HUDEP-2 (cell line): Measurements from ENCODE around the gene AZU1.

Experiments used
- DNase-seq, 76 experiments: peaks; one replicate each; lab custom pipeline; 2025; ENCODE audit not compliant: unreplicated experiment in 76 of 76; lab: John Stamatoyannopoulos, UW

AZU1 gene

DNA sequence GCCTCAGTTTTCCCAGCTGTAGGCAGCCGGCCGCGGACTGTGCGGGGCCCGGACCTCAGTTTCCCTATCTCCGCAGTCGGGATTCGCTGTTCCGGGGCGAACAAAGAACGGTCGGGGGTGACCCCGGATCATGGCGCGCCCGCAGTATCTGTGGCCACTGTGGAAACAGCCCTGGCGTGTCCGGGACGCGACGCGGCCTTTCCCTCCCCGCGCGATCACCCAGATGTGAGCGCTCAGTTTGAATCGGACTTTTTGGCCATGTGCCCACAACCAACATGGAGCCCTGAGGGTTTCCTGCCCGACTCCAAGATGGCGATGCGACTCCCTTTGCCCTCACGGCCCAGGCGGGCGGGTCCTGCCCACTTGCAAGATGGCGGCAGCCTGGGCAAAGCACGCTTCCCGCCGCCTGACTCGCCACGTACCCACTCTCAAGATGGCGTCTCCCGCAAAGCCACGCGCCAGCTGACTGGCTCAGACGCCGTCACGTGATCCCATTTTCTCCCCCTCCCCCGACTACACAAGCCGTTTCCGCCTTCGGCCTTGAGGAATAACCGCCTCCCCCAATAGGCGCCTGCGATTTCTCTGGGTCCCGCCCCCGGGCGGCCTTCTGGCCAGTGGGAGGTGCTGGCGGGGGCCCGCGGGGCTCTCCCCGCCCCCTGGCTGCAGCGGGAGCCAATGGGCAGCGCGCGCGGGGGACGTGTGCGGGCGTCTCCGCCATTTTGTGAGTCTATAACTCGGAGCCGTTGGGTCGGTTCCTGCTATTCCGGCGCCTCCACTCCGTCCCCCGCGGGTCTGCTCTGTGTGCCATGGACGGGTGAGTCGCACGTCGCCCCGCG is 30.7 kb upstream of the AZU1 start, which contains the start of gene PTBP1:
PTBP1 (plus strand) TSS at position 761 of the 836 bp plus-strand sequence; CDS start at position 807, 46 bp downstream.
- peak in 75 of 76 experiments; percentile 97 to 100 (median 100) for DNase-seq

DNA sequence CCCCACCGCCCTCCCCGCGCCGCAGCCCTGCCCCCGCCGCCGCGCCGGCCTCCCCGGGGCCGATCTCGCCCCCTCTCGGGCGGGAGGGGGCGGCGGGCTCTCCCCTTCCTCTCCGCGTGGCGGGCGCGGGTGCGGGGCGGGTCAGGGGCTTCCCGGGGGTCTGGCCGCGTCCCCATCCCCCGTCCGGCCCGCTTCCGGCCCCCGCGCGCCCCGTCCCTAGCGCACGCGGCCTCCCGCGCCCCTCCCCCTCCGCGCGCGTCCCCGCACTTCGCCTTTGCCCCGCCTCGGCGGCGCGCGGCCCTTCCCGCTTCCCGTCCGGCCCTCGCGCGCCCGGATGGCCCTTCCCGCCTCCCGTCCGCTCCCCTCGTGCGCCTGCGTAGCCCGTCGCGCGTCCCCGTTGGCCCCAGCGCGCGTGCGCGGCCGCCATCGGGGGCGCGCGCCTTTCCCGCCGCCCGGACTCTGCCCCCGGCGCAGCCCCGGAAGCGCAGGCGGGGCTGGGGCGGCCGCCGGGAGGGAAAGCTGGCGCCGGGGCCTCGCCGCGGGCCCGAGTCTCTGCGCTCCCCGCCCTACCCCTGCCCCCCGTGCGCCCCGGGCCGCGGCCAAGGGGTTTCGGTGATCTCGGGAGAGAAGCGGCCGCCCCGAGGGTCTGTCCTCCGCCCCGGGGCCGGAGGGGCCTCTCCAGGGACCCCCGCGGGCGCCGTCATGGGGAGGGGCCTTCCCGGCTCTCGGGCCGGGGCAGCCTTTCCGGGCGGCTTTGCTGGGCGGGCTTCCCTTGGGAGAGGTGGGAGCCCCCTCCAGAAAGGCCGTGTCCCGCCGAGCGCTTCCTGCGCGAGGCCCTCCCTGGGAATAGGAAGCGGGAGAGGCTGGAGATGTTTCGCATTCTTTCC is 29.9 kb upstream of the AZU1 start:
- DNase-seq: peak in 71 of 76 experiments; percentile 28 to 92 (median 88)

DNA sequence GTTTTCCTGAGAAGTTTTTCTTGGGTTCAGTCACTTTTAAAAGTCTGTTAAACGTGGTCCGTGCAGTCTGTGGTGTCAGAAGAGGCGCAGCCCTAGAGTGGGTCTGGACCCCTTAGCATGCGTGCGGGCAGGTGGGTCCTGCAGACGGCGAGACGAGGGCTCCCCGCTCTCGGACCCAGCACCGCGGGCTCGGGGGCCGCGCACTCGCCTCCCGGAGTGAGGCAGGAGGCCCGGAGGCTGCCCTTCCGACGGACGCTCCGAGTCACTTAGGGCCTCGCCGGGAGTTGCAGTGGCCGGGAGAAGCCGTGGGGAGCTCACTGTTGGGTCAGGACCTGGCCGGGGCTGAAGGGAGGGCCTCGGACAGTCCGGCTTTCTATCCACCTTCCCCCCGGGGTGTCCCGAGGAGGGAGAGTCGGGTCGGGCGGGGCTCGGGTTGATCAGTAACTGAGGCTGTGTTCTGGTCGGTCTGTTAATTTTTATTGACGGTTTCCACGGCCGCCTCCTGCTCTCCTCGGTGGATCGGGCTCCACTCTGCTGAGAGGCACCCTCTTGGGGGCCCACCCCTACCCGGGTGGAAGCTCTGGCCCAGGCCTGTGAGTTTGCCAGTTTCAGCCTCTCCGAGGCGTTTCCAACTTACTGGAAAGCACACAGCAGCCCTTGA is 29.1 kb upstream of the AZU1 start:
- DNase-seq: peak in 15 of 76 experiments; percentile 26 to 58 (median 44)

GRCh38 chr19:799076-799881 is 28.4 kb upstream of the AZU1 start:
- peak in 34 of 76 experiments; percentile 25 to 63 (median 44) for DNase-seq

DNA sequence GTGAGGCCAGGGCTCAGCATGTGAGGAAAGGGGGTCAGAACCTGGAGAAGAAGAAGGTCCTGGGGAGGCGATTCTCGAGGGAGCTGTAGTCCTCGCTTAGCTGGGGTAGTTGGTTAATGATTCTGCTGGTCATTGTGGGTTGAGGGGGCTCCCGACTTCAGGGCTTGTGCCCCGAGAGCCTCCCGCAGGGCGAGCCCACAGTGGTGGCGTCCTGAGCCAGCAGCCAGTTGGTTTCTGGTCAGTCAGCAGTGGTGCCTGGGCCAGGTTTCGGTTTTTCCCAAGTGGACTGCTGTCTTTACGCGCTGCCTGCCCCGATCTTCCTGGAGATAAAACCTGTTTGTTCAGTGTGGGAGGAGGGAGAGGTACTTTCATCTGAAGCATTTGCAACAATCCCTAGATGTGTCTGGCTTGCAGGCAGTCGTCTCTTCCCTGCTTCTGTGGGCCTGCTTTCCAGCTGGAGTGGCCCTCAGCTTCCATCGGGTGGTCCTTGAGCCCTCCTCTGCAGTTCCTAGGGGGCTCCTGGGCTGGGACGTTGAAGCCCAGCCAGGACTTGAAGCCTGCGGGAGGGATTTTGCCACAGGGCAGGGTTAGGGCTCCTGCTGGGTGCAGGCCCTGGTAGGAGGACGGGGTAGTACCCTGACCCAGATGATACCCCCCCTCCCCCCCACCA is 27.1 kb upstream of the AZU1 start:
- peak in 15 of 76 experiments; percentile 18 to 54 (median 37) for DNase-seq

GRCh38 chr19:801030-801860 is 26.4 kb upstream of the AZU1 start:
- DNase-seq: peak in 68 of 76 experiments; percentile 42 to 92 (median 80)

DNA sequence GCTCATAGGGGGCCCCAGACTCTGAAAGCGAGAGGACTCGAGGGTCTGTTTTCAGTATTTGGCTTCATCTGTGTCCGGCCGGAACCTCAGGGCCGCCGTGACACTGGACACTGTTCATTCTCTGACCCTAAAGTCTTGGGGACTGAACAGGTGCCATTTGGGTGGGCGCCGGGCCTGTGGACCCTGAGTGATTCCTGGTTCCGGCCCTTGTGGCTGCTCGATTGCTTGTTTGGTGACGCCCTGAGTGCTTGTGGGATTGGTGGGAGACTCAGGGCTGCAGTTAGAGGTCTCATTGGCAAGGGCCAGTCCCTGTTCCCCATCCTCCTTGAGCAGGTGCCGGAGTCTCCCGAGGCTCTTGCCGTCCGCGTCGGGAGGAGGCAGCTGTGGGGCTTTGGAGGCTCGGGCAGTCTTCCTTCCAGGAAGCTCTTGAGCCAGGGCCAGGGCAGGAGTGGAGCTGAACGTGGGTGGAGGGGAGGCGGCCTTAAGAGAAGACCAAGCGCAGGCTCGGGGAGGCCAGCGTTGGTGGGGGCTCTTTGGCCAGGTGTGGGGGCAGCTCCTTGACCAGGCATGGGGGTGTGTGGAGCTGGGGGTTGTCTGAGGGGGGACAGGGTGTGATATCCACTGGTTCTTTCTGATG is 25.7 kb upstream of the AZU1 start:
- no peak for DNase-seq

DNA sequence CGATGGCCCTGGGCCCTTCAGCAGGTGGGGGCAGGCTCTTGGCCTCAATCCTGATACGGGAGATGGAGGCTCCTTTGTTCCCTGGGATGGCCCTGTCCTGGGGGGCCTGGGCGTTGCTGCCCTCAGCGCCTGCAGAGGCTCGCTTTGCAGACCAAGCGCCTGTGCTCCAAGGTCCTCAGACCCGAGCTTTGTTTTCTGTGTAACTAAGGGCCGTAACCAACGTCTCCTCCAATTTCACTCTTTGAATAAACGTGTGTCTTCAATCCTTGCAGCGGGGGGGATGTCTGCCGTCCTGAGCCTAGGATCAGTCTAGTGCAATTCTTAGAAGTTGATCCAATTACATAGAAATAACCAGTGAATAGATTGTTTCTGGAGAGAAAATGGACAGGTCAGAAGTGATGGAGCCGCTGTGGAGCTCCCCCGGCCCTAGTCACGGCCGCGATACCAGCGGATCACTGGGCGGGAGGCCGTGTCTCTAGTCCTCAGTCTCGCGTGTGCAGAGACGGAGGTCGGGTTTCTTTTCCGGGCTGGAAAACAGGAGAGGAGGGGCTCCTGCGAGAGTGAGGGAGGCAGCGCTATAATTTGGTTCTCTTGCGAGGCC is 25.0 kb upstream of the AZU1 start:
- no peak for DNase-seq

DNA sequence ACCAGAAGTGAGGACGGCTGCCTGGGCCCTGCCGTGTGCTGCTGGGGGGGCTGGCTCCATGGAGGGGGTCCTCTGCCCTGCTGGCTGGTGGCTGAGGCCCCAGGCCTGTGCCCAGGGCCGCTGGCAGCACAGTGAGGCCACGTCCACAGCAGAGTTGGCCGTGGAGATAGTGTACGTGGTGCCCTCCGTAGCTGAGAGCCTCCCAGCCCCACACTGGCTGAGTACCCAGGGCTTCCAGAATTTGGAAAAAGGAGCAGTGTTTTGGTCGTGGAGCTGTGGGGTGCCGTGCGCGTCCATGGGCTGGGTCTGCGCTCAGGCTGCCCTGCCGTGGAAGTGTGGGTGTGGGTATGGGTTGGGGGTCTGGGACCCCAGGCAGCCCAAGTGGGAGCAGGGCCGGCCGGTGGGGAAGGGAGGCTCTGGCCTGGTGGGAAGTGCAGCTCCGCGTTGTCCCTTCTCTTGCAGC is 24.5 kb upstream of the AZU1 start:
- DNase-seq: no peak

DNA sequence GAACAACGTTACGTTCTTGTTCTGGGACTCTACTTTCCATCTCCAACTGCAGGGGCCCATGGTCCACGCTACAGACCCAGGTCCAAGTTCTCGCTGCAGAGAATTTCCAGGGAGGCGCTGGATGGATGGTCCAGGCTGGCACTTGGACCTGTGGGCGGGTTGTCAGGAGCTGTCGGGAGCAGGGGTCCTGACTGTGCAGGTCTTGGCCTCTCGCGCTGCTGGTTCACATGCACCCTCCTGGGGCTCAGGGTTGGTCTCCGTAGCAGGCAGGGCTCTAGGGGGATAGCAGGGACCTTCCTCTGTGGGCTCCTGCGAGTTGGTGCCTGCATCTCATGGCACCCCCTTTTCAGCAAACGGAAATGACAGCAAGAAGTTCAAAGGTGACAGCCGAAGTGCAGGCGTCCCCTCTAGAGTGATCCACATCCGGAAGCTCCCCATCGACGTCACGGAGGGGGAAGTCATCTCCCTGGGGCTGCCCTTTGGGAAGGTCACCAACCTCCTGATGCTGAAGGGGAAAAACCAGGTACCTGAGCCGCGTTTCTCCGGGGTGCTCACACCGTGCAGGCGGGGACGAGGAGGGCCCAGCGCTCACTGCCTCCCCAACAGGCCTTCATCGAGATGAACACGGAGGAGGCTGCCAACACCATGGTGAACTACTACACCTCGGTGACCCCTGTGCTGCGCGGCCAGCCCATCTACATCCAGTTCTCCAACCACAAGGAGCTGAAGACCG is 23.8 kb upstream of the AZU1 start:
- no peak for DNase-seq

DNA sequence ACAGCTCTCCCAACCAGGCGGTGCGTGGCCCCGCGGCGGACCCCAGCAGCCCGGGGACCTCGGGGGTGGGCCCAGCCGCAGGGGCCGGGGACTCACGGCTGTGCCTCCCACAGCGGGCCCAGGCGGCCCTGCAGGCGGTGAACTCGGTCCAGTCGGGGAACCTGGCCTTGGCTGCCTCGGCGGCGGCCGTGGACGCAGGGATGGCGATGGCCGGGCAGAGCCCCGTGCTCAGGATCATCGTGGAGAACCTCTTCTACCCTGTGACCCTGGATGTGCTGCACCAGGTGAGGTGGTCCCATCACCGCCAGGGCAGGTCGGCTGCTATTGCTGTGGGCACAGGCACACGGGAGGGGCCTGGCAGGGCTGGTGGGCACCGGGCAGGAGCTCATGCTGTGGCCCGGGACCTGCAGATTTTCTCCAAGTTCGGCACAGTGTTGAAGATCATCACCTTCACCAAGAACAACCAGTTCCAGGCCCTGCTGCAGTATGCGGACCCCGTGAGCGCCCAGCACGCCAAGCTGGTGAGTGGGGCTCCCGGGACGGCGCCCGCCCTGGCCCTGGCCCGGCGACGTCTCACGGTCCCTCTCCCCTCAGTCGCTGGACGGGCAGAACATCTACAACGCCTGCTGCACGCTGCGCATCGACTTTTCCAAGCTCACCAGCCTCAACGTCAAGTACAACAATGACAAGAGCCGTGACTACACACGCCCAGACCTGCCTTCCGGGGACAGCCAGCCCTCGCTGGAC is 23.0 kb upstream of the AZU1 start:
- DNase-seq: no peak

DNA sequence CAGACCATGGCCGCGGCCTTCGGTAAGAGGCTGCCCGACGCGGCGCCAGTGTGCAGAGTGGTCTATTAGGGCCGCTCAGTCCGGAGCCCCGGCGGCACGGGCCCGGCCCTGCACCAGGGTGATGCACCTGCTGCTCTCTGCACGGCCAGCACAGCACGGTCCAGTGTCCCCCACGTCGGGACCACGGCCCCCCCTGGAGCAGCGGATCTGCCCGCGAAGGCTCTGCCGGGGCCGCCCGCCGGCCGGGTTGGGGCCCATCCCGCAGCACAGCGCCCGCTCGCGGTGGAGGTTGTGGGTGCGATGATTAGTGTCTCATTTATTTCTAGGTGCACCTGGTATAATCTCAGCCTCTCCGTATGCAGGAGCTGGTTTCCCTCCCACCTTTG is 22.5 kb upstream of the AZU1 start:
- DNase-seq: no peak

DNA sequence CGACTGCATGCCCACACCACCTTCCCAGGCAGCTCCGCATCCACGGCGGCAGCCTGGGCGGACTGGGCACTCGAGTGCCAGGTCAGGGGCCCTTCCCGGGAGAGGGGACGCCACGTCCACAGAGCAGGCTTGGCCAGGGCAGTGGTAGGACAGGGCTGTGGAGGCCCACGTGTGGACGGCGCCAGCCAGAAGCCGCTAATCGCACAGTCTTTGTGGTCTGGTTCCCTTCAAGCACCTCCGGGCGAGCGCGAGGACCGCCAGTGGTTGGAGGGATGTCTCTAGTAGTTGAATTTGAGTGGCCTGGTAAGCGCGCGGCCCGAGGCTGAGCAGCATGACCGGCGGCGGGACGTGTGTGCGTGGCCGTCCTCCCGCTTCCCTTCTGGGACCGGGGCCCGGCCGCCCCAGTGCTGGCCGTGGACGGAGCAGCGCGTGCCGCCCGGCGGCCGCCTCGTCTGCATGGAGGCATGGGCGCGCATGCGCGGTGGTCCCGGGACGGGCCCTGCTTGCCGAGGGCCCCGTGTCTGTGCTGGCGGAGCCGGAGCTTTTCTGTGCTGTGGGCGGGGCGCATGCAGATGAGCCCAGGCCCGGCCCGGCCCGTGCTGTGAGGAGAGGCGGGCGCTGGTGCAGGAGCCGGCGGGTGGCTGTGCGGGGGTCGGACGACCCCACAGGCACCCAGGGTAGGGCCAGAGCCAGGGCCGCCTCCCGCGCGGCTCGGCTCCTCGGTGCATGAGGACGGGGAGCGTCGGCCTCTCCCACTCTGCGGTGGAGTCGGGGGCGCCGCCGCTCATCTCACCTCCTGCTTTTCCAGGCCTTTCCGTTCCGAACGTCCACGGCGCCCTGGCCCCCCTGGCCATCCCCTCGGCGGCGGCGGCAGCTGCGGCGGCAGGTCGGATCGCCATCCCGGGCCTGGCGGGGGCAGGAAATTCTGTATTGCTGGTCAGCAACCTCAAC is 21.8 kb upstream of the AZU1 start:
- no peak for DNase-seq

- no peak for DNase-seq
Observed at GRCh38 chr19:806815-807421, 20.7 kb upstream of the AZU1 start.
